ENCODE results near the gene WRNIP1. TPM values are rescaled to one million over a fixed set of nuclear protein-coding genes. Genes with fewer than 3 reads are reported as not detected.

The WRNIP1 gene
- total RNA-seq, 1 donor, result 108 TPM

DNA sequence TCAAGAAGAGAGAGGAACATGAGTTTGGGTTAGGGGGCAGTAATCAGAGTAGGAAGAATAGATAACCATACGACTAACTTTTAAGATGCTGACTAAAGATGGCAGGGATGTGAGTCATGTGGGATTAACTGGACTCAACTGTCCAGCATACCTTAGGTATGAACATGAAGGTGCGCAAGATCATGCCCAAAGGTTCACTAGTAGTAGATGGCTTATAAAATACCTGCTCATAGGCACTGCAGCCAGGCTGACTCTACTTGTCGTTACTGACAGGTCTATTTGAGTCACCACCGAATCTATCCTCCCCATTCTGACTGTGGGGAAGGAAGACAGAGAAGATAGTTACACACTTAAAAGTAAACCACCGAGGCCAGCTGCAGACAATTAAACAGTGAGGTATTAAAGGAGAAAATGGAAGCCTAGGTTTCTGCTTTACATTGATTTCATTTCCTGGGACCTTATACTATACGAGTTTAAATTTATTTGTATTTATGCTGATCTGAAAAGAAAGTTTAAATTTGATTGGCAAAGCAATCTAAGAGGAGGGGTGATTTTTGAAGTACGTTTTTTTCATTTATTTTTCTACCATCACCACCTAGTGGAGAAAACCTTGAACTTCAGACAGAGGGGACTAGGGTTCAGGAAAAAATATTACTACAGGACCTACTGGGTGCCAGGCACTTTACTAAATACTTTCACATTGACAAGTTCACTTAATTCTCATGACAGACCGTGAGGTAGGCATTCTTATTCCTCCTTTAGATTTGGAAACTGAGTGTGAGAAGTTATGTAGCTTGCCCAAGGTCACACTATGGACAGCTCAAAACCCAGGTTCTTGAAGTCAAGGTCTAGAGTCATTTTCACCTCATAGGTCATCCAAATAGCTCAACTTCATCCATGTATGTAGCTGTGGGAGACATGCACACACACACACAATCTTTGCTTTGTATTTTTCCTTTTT is 4.0 kb upstream of the WRNIP1 start:
- peak in 1 of 3 donors; percentile 42 for DNase-seq (ENCODE audit: low read depth in 2 of 3, low spot score in 2 of 3)

GRCh38 chr6:2762868-2763267 is 2.3 kb upstream of the WRNIP1 start:
- peak in 1 of 3 donors; percentile 76 for DNase-seq (ENCODE audit: low read depth in 2 of 3, low spot score in 2 of 3)

- DNase-seq (ENCODE audit: low read depth in 2 of 3, low spot score in 2 of 3), result no peak
Observed at GRCh38 chr6:2763345-2763841, 1.8 kb upstream of the WRNIP1 start.

GRCh38 chr6:2763876-2764540 is 1.2 kb upstream of the WRNIP1 start:
- no peak for DNase-seq (ENCODE audit: low read depth in 2 of 3, low spot score in 2 of 3)

DNA sequence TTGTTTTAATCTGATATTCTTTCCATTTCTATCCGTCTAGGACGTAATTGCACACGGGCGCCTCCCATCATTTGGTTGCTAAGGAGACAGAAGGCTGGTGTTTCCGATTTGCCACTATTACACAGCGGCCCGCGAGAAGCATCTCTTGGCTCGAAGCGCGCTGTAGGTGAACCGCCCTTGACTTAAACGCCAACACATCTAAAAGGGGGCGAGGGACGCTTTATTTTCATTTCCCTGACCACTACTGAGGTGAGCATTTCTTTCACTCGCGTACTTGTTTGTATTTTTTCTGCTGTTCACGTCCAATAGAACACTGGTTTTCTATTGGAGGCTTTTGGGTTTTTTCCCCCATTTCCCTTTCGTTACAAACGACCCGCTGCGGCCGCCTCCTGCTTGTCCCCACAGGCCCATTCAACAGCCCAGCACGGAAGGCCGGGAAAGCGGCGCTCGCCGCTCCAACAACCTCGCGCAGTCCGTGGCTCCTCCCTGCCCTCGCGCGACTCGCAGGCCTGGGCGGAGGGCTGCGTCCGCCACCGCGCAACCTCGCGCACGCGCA is 505 bp upstream of the WRNIP1 start:
- peak; percentile 59 to 87 (median 75) for DNase-seq (ENCODE audit: low read depth in 2 of 3, low spot score in 2 of 3)

- DNase-seq (ENCODE audit: low read depth in 2 of 3, low spot score in 2 of 3), result peak in 1 of 3 donors; percentile 31
Observed at GRCh38 chr6:2765896-2766766, 938 bp downstream of the WRNIP1 start.

DNA sequence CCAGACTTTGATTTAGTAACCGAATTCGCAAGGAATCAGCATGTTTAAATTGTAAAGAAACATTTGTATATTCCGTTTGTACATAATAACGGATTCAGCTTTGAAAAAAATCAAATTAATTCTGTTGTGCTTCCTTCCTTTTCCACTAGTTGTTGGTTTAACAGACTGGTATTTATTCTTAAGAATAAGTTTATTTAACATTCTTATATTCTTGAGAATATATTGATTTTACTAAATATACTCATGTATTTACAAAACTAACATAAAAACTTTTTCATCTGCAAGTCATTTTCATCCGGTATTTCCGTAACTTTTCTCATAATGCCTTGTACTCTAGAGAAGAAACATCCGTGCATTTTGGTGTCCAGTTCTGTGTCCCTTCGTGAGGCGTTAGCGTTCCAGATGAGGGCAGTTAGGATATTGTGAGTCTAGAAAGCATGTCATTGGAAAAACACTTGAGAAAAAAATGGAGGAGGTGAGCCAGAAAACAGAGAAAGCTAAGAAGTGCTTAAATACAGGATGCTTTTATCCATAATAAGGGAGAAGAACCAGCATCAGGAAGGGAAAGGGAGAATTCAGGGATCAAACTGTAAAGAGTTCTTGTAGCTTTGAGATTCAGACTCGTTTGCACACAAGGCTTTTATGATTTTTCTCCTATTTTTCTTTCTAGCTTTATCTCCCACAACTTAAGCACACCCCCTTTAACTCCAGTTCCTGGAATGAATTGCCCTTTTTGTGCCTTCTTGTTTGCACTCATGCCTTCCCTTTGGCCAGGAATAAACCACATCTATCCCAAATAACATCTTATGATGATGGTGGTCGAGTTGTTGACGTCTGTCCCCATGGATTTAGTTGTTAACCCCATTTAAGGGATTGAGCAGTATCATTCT is 1.8 kb downstream of the WRNIP1 start:
- DNase-seq (ENCODE audit: low read depth in 2 of 3, low spot score in 2 of 3), result no peak

DNA sequence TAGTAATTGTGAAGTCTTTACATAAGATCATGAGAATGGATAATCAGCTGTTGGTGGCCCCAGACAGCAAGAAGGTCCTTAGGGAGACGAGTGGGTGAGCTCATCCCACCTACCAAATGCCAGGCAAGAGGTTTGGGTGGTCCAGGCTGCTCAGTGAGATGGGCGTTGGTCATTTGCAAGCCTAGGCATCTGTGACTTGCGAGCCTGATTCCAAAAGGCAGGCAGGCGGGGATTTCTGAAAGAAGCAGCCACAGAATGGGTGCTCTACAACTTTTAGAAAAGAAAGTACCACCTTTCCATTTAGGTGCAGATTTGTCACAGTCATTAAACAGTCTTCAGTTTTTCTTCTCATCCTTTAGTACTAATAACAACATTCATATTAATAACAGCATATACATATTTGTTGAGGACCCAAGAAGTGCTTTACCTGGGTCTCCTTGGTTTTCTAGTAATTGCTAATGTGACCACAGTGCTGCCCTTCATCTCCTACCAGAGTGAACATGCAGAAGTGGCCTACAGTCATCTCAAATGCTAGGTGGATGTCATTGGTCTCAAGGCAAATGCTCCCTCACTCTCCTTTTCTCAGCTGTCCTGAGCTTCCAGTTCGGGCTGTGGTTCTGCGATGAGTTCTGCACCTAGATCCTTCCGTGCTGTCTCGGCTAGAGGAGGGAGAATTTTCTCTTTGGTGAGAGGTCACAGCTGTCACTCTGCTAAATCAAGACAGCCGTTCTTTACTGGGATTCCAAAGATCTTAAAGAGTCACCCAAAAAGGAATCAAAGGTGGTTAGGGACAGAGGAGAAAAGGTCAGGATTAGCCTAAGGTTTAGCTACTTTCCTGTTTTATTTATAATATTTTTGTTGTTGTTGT is 2.7 kb downstream of the WRNIP1 start:
- no peak for DNase-seq (ENCODE audit: low read depth in 2 of 3, low spot score in 2 of 3)

GRCh38 chr6:2768696-2769095 is 3.5 kb downstream of the WRNIP1 start:
- no peak for DNase-seq (ENCODE audit: low read depth in 2 of 3, low spot score in 2 of 3)

- peak in 1 of 3 donors; percentile 55 for DNase-seq (ENCODE audit: low read depth in 2 of 3, low spot score in 2 of 3)
Observed at GRCh38 chr6:2770171-2770570, 5.0 kb downstream of the WRNIP1 start.

- DNase-seq (ENCODE audit: low read depth in 2 of 3, low spot score in 2 of 3), result no peak
Observed at GRCh38 chr6:2771079-2771478, 5.9 kb downstream of the WRNIP1 start.

- DNase-seq (ENCODE audit: low read depth in 2 of 3, low spot score in 2 of 3), result no peak
Observed at GRCh38 chr6:2772840-2773239, 7.6 kb downstream of the WRNIP1 start.

DNA sequence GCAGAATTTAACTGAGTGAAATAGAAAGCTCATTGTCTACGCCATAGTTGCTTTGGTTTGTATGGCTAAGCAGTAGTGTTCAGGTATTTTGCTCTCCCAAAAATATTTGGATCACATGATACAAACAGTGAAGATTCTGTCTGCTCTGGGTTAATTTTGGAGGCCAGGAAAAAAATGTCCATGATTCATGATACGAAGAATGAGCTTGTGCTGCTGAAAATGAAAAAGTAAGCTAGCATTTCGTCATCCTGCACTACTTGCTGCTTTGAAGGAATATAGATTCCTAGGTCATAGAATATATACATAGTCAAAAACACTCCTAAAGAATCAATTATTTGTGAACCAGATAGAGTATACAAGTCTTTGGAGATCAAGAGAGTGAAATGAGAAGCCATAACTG is 8.3 kb downstream of the WRNIP1 start:
- DNase-seq (ENCODE audit: low read depth in 2 of 3, low spot score in 2 of 3), result no peak

DNA sequence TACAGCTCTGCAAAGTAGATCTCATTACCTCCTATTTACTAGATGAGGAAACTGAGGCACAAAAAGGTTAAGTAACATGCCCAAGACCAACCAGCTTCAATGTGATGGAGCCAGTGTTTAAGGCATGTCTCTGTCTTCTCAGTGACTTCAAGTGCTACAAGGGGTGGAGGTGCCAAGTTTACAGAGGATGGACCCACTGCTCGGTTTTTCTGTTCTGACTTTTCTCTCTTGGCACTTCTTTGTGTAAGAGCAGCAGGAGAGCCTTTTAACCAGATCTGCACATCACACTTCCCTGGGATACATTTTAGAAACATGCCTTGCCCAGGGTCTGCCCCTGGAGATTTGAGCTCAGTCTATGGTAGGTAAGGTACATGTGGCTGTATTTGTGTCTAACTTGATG is 9.8 kb downstream of the WRNIP1 start:
- no peak for DNase-seq (ENCODE audit: low read depth in 2 of 3, low spot score in 2 of 3)

DNA sequence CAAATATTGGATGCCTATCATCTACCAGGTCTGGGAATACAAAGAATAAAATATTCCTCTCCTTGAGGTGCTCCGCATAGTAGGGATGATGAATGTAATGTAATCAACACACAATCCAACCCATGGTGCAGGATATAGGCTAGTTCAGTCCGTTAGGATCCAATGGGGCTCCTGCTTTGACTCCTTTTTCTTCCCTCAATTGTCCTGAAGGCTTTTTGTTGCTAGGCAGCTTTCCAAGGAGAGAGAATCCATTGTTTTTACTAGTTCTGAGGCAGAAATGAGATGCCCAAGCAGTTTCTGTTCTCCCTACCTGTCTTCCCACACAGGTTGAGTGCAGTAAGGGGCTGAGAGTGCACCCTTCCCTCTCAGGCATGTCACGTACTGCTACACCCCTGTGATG is 12.1 kb downstream of the WRNIP1 start:
- DNase-seq (ENCODE audit: low read depth in 2 of 3, low spot score in 2 of 3), result no peak

GRCh38 chr6:2780102-2780737 is 15.0 kb downstream of the WRNIP1 start:
- no peak for DNase-seq (ENCODE audit: low read depth in 2 of 3, low spot score in 2 of 3)

DNA sequence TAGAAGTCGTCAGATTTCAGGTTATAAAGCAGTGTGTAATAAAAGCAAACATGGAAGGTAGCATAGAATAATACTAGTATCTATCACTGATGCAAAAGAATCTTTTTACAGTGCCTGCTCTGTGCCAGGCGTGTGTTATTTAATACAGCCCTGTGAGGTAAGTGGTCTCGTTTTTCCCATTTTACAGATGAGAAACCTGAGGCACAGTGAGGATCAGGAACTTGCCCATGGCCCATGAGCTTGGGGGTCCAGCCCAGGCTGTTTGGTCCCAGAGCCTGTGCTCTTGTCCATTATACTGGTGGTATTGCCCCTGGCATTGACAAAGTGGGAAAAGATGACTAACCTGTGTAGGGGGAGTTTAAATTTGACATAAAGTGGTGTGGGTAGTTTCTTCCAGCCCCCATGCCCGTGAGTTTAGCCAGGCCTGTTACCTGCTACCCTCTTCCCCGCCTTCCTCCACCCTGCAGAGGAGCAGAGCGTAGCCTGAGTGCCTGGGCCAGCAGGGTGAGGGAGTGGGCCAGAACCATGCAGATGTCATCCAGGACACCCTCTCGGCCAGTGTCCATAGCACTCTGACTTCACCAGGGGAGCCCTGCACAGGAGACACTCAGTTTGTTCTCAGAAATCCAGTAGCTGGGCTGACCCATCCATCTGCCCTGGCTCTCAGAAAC is 16.6 kb downstream of the WRNIP1 start:
- no peak for DNase-seq (ENCODE audit: low read depth in 2 of 3, low spot score in 2 of 3)

DNA sequence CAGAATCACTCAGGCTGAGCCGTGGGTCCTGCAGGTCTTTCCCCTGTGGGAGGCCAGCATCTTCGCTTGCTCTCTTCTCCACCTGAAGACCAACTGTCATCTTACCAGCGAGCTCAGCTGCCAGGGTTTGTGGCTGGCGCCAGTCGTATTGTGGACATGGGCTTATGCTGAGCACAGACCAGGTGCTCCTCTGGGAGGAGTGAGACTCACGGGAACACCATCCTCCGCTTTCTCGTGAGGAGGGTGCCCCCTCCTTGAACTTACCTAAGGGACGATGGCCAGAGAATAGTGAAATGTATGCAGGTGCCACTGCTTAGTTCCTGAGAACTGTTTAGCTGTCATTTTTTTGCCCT is 17.1 kb downstream of the WRNIP1 start:
- no peak for DNase-seq (ENCODE audit: low read depth in 2 of 3, low spot score in 2 of 3)

Measured in hematopoietic multipotent progenitor cell (in vitro differentiated cells).